Amniotic epithelial cell (primary cell): Measurements from ENCODE around the gene GABRB1.

Experiments
- DNase-seq: peaks from one replicate; pipeline ENCODE4 v3.0.0-alpha.2; 2010; ENCODE audit warnings: low read depth

Gene GABRB1

DNA sequence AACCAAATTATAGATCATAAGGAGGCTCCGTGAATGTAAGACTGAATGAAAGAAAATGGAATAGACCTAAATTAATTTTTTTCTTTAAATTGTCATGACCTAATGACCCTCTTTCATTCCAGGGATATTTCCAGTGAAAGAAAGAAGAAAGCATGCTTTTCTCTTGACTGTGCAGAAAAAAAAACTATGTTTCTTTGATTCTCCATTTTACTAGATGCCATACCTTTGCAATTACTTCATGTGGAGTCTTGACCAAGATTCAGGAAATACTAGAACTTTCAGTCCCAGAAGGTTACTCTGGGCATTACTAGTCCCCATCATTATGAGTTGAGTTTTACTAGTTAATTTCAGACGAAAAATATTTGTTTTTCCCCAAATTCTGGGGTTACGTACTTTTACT, 438.6 kb downstream of the GABRB1 start:
- peak; percentile 55 for DNase-seq

DNA sequence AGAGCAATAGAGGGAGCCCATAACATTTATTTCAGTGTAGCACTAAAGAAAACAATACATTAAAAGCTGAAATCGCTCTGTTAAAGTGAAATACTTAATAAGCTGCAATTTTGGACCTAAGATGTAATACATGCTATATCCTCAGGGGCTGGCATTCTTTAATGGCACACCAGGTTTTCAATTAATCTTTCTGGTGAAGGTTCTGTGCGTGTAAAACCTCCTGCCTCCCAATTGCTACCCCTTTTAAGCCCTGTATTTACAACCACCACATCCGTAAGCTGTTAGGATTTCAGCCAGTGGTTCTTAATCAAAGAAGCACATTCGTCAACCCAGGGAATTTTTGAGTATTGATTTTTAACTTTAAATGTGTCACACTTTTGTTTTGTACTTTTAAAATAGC, 439.7 kb downstream of the GABRB1 start:
- no peak for DNase-seq

DNA sequence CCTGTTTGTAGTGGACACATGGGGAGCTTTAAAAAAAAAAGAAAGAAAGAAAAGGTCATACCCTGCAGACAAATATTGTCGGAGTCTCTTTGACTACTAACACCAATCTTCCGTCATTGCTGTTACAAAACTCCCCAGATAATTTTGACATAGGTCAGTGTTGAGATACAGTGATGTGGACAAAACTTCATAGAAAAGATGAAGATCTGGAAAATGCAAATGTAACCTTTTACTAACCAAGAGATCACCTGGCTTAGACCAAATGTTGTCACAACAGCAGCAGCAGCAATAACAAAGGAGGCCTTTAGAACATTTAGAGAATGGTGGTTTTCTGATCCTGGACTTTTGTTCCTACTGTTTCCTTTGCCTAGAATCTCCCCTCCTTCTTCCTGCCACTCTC, 440.2 kb downstream of the GABRB1 start:
- no peak for DNase-seq

DNA sequence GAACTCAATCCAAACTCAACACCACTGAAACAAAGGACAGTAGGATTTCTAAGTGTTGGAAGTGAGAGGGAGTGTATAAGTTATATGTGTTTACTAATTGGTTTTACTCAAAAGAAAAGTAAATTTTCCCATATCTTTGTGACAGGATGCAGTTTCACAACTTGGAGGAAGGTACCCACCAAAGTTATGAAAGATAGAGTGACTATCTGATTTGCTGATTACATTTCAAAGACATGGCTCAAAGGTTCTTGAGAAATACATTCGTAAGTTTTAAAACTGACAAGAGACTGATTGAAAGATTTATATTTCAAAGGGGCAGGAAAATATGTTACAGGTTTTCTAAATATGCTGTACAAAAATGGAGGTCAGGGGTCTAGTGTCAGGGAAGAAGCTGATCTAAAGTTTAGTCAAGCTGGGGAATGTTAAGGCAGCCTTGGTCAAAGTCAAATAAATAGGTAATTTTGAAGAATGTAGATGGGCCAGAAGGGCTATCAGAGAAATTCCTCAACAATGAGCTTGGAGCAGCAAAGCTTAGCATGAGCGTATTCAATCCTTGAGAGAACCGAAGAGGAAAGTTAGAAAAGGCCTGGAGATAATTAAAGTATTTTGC, 441.9 kb downstream of the GABRB1 start:
- peak; percentile 35 for DNase-seq

DNA sequence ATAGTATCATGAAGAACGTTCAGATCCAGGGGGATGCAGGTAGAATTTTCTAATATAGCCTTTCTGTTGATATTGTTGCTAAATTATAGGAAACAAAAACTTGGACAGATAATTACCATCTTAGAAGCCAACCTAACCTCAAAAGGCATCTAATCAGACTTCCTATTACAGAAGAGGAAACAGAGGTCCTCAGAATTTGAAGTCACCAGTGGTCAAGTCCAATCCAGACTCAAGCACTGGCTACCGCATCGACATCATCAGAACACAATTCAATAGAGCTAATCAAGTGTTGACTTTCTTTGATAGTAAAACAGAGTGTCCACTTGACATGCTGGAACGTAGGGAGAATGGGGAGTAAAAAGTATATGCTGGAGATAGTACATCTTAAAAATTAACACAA, 443.4 kb downstream of the GABRB1 start:
- DNase-seq: no peak

DNA sequence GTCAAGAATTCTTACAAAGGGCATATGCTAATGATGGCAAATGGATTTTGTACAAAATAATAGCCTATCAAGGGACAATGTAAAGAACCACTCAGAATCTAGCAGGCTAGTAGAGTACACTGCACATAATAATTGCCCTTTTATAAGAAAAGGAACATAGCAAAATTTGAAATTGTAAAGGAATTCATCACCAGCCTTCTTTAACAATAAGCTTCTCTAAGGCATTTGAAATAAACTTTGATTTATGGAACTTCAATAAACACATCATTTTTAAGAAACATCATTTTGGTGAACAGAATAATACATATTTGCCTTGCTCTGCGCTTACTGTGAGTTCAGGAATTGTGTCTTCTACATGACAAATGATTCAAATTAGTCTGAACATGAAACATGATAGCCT, 444.0 kb downstream of the GABRB1 start:
- DNase-seq: no peak
